ENCODE data around the gene POTEF.
"Not testable (repeated sequence)": the region's sequence is repeated elsewhere in the genome, so short reads cannot be mapped to it uniquely, and the experiment has no call there.

Gene POTEF

GRCh38 chr2:130128464-130128863, 558 bp downstream of the POTEF start:
- DNase-seq (ENCODE audit: low read depth in 2 of 2) = not testable (repeated sequence)

GRCh38 chr2:130127726-130128125, 1.3 kb downstream of the POTEF start:
- DNase-seq (ENCODE audit: low read depth in 2 of 2) = not testable (repeated sequence)

- DNase-seq (ENCODE audit: low read depth in 2 of 2) = not testable (repeated sequence)
Observed at GRCh38 chr2:130120924-130121323, 8.1 kb downstream of the POTEF start.

GRCh38 chr2:130102597-130103363, 26.2 kb downstream of the POTEF start:
- DNase-seq (ENCODE audit: low read depth in 2 of 2) = not testable (repeated sequence)

- not testable (repeated sequence) for DNase-seq (ENCODE audit: low read depth in 2 of 2)
Observed at GRCh38 chr2:130062645-130063044, 66.4 kb downstream of the POTEF start.

- not testable (repeated sequence) for DNase-seq (ENCODE audit: low read depth in 2 of 2)
Observed at GRCh38 chr2:130059982-130060381, 69.0 kb downstream of the POTEF start.

- DNase-seq (ENCODE audit: low read depth in 2 of 2) = not testable (repeated sequence)
Observed at GRCh38 chr2:130056336-130056735, 72.7 kb downstream of the POTEF start.

- not testable (repeated sequence) for DNase-seq (ENCODE audit: low read depth in 2 of 2)
Observed at GRCh38 chr2:130053217-130053911, 75.7 kb downstream of the POTEF start.

- not testable (repeated sequence) for DNase-seq (ENCODE audit: low read depth in 2 of 2)
Observed at GRCh38 chr2:130052376-130052775, 76.6 kb downstream of the POTEF start.

- DNase-seq (ENCODE audit: low read depth in 2 of 2) = not testable (repeated sequence)
Observed at GRCh38 chr2:130048422-130048821, 80.6 kb downstream of the POTEF start.

GRCh38 chr2:130038265-130038603, 90.8 kb downstream of the POTEF start:
- DNase-seq (ENCODE audit: low read depth in 2 of 2) = not testable (repeated sequence)

- DNase-seq (ENCODE audit: low read depth in 2 of 2) = not testable (repeated sequence)
Observed at GRCh38 chr2:130025931-130026330, 103.1 kb downstream of the POTEF start.
